ENCODE measurements around the gene PPP6R1.

PPP6R1 gene

DNA sequence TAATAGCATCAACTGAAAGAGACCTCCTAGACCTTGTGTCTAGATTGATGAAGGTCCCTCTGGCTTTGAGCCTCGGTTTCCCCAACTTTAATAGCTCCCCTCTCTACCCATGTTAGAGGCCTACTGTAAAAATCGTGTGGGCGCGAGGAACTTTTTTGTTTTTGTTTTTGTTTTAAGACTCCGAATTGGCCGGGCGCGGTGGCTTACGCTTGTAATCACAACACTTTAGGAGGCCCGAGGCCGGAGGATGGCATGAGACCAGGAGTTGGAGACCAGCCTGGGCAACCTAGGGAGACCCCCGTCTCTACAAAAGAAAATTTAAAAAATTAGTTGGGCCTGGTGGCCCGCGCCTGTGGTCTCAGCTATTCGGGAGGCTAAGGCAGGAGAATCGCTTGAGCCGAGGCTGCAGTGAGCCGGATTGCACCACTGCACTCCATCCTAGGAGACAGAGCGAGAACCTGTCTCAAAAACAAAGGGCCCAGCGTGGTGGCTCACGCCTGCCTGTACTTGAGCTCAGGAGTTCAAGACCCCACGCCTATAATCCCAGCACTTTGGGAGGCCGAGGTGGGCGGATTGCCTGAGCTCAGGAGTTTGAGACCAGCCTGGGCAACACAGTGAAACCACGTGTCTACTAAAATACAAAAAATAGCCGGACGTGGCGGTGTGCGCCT is 858 bp upstream of the PPP6R1 start:
- DNase-seq (ENCODE audit: low read depth): no peak

GRCh38 chr19:55258476-55258827 is 365 bp downstream of the PPP6R1 start:
- no peak for DNase-seq (ENCODE audit: low read depth)

DNA sequence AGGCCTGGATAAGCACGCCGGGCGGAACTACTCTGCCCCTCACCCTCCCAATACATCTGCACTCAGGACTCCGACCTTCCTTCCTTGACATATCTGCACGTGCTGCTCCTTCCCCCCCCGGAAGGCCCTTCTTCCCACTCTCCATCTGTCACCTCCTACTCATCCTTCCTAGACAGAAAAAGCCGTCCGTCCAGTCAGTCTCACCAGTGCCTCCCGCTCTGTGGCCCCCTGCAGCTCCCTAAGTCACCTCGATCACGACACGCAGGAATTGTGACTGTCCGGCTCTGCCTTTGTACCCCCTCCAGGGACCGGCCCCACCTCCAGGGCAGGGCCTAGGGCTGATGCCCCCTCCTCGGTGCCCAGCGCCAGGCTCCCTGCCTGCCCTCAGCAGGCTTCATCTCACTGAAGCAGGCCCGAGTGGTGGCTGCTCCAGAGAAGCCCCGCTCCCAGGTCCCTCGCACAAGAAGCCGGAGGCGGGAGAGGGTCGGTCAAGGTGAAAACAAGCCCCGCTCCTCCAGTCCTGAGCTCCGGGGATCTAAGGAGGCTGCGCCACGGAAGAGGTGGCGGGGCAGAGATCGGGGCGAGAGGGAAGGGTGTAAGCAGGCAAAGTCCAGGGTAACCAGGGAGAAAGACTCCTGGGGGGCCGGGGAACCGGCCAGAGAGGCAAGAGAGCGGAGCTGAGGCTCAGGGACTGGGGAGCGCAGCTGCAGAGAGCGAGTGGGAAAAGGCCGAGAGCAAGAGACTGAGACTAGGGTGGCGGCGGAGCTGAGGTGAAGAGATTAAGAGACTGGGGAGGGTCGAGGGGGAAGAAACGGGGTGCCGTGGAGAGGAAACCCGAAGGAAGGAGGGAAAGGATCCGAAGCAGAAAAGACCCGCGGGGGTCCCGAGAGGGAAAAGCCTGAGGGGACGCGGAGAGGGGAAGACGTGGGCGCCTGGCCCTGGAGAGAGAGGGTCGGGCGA is 1.1 kb downstream of the PPP6R1 start:
- no peak for DNase-seq (ENCODE audit: low read depth)

GRCh38 chr19:55256562-55257460 is 2.0 kb downstream of the PPP6R1 start:
- no peak for DNase-seq (ENCODE audit: low read depth)

GRCh38 chr19:55255618-55256423 is 3.0 kb downstream of the PPP6R1 start:
- no peak for DNase-seq (ENCODE audit: low read depth)

GRCh38 chr19:55254625-55254977 is 4.2 kb downstream of the PPP6R1 start:
- DNase-seq (ENCODE audit: low read depth): no peak

DNA sequence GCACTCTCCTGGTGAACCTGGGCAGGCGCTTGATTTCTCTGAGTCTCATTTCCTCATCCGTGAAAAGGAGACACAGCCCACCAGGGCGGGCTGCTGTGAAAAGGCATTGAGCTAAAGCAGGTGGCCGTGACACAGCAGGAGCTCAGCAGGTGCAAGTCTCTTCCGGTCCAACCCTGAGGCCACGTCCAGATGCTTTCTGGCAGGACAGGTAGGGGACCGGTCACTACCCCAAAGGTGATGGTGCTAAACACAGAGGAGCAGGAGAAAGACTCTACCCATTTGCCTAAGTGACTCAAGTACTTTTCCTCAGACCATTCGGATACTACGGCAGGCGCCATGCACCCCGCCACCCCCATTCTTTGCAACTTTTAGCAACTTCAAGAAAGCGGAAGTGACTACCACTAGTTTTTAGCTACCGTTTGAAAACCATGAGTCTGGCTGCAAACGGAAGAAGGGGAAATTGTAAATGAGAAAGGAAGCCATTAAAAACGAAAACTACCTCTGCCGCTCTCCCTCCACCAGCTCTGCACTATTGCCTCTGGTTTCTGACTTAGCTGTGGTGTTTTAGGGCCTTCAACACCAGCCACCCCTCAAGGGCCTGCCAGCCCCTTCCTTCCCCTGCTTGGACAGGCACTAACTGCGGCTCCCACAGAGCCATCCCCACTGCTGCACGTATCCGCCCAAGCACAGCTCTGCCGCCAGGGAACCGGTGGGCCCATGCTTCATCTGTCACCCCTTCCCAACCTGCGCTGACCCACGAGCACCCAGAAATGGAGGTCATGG is 4.8 kb downstream of the PPP6R1 start:
- DNase-seq (ENCODE audit: low read depth): no peak

DNA sequence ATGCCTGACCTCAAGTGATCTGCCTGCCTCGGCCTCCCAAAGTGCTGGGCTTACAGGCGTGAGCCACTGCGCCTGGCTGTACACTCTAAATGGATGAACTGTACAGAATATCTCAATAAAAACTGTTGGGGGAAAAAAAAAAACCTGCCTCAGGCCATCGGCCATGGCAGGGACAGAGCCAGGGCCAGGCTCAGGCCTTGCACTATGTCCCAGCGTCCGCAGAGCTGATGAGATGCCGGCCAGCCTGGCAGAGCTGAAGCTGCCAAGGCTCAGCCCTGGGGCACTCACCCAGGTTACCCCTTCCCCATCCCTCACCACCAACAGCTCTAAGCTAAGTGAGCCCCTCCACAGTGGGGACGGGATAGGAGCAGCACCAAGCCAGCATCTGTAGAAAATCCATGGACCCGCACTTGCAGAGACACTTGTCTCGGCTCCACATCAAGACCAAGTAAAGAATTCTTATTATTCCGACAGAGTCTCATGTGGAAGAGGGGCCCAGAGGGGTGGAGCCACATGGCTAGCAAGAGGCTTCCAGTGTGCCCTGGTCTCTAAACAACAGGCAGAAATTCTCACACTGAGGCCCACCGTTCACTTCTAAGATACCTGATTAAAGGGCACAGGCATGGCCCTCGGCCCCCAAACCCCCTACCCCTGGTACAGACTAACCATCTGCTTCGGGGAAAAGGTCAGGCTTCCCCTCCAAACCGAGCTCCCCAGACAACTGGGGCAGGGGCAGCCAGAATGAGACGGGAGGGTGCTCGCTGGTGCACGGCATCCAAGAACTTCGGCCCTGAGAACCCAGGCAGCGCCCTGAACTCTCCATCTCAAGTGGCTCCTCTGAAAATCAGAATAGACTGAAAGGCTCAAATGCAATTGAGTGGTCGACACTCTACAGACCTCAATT is 5.8 kb downstream of the PPP6R1 start:
- DNase-seq (ENCODE audit: low read depth): no peak

GRCh38 chr19:55251341-55252081 is 7.3 kb downstream of the PPP6R1 start:
- DNase-seq (ENCODE audit: low read depth): no peak

DNA sequence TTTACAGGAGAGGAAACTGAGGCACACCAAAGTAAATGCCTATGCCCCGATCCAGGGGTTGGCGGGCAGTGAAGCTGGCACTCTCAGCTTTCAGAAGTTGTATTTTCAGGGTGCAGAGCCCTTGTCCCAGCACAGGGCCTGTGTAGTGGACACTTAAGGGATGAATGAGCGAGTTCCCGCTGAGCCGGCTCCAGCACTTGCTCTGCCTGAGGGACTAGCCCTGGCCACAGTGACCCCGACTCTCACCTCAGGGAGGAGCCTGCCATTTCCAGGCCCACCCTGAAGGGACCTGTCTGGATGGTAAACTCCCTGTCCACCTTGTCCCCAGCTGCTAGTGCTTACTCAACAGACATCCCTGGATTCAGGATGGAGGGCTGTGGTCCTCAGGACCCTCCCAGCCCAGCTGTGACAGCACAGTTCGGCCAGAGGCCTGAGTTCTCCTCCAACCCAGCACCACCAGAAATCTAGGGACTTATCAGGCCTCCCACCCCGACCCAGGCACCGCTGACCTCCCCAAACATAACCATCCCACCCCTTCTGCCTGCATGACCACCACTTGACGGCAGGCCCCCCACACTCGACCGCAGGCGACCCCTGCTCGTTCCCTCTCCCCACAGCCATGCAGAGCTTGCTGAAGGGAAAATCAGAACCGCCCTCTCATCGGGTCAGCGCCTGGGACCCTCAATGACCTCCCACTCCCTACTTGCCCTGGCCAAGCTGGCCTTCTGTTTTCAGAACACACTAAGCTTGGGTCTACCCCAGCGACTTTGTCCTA is 8.4 kb downstream of the PPP6R1 start:
- no peak for DNase-seq (ENCODE audit: low read depth)

DNA sequence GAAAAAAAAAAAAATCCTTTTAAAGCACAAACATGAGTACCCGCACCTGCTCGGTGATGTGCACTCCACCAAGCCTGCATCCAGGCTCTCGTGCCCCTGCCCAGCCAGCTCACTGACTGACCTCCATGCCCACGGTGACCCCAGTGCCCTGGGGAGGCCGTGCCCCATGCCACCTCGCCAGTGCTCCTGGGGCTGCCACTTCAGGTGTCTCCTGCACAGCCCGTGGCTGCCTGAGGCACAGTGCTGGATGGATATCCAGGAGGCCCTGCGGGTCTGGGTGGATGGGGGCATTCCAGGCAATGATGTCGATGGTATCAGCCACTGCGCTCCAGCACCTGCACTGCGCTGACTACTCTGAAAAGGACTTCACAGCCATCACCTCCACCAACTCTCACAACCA is 9.0 kb downstream of the PPP6R1 start:
- DNase-seq (ENCODE audit: low read depth): no peak

DNA sequence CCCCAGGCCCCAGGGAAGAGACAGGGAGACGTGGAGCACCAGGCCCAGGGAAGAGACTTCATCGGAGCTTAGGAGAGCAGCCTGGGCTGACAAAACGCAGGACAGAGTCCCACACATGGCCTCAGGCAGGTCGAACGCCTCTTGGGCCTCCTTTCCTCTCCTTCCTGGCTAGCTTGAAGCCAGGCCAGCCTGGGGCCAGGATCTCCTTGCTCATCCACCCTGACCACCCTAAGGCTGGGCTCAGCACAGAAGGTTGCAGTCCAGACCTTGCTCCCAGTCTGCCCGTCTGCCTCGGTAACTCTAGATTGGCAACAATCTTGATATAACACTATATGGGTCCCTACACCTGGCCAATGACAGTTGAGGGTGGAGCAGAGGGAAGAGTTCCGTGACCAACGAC is 10.1 kb downstream of the PPP6R1 start:
- no peak for DNase-seq (ENCODE audit: low read depth)

DNA sequence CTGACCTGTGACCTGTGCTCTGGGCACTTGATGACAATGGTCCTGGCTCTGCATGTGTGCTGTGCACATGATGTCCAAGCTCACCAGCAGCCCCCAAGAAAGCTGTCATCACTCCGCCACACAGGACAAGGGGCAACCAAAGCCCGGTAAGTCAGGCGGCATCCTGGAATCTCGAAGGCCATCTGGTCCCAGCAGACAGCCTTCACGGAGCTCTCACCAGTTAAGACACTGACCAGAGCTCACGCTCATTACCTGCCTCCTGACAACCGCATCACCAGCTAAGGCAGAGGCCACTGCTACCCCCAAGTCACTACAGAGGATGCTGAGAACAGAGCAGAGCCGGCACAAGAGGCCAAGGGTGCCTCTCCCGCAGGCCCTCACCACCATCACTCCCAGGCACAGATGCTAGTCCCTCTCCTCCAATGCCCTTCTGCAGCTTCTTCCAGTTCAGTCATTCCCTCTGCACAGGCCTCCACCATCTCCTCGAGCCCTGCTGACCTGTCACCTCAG is 10.6 kb downstream of the PPP6R1 start:
- no peak for DNase-seq (ENCODE audit: low read depth)

- no peak for DNase-seq (ENCODE audit: low read depth)
Observed at GRCh38 chr19:55247621-55248099, 11.2 kb downstream of the PPP6R1 start.

DNA sequence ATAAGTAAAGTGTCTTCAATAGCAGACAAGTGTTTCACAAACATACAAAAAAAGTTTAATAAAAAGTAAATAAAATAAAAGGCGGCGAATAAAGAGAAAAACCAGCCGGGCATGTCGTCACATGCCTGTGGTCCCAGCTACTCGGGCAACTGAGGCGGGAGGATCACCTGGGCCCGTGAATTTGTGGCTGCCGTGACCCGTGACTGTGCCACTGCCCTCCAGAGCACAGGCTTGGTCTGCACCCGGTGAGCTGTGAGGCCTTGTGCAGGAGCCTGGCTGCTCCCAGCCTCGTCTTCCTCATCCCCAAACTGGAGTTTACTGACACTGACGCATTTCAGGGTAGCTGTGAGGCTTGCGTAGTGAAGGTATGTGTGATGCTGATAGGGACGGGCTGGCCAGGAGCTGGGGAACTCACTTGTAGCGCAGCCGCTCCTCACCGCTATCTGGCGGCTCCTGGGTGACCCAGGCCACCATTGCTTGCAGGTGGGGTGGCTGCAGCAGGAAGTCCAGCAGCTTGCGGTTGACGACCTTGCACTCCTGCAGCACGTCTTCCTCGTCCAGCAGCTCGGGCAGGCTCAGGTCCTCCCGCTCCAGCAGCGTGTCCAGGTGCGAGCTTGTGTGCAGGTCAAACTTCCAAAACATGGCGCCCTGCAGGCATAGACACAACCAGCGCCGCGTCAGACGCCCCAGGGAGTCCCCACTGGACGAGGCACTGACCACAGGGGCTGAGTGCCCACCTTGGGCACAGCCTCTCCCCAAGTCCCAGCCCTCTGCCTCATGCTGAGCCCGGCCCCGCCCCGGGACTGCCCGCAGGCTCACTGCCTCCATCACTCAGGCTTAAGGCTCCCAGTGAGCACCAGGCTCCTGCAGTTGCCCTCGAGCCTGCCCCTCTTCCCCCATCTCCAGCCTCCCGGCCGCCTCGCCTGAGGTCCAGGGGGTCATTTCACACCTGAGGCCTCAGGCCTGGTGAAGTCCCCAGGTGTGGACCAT is 12.1 kb downstream of the PPP6R1 start:
- no peak for DNase-seq (ENCODE audit: low read depth)

GRCh38 chr19:55245236-55245904 is 13.4 kb downstream of the PPP6R1 start:
- no peak for DNase-seq (ENCODE audit: low read depth)

Measured in HS-5 (cell line).